HepG2 (cell line): ENCODE results near the gene HABP2. TPM values are rescaled to one million over a fixed set of nuclear protein-coding genes. Genes with fewer than 3 reads are reported as not detected.

Experiments used
- ATAC-seq: fragments of 200-7000 bp; cut with Tn5 transposase; 3 replicates; pipeline ENCODE4 v1.9.1; 2020; ENCODE audit warnings: mild to moderate bottlenecking, moderate library complexity
- BruUV-seq: library from RNA; stranded (reverse); fragments of 400-500 nt; replicated peaks from 2 replicates; lab custom pipeline; 2021; lab: Mats Ljungman, UMichigan
- CTCF ChIA-PET: fragments of 300-600 bp; formaldehyde crosslinking; extraction: SDS; loops from one replicate; lab custom pipeline; 2021; ENCODE audit warnings: low total read pairs, inconsistent platforms, low intra/inter-chr PET ratio; lab: Yijun Ruan, JAX
- POLR2A ChIA-PET: fragments of 350-600 bp; sonication (Branson Sonifier 250); formaldehyde crosslinking; loops from one replicate; lab custom pipeline; 2020; ENCODE audit warnings: antibody characterized with exemption, inconsistent platforms; lab: Yijun Ruan, JAX
- DNase-seq: peaks from one replicate; pipeline ENCODE4 v3.0.0-alpha.2; 2015; ENCODE audit warnings: low spot score
- FAIRE-seq: peaks from 3 replicates; lab custom pipeline; 2011; peaks lifted over from hg19 to GRCh38; lab: Jason Lieb, UNC
- H2AFZ ChIP-seq: one replicate; pipeline ENCODE4 v1.6.1; 2011; ENCODE audit warnings: low read length, inconsistent platforms
- H3K27ac ChIP-seq: fragments of 300-600 bp; 3 replicates; pipeline ENCODE4 v1.8.0; 2011; ENCODE audit warnings: mixed run types, mild to moderate bottlenecking, mixed read lengths, low read length, inconsistent platforms; ENCODE audit not compliant: insufficient read depth; ENCODE audit errors: extremely low read length
- H3K27me3 ChIP-seq, 2 experiments: fragments of 200-600 bp in 1 of 2; 2 replicates in 1 of 2; 3 replicates in 1 of 2; pipeline versions ENCODE4 v1.6.0 to v1.8.0; 2011; ENCODE audit warnings: low read length in 2 of 2, mild to moderate bottlenecking in 2 of 2, moderate library complexity in 2 of 2, inconsistent platforms in 1 of 2; ENCODE audit not compliant: insufficient read depth in 2 of 2, control insufficient read depth in 1 of 2
- H3K36me3 ChIP-seq, 2 experiments: fragments of 200-600 bp in 1 of 2; replicated peaks in 1 of 2; 2 replicates in 1 of 2; 3 replicates in 1 of 2; pipeline versions ENCODE4 v1.5.1 to v1.8.0; 2011; ENCODE audit warnings: low read length in 2 of 2, inconsistent platforms in 1 of 2; ENCODE audit not compliant: insufficient read depth in 2 of 2, control insufficient read depth in 1 of 2
- H3K4me1 ChIP-seq: 2 replicates; pipeline ENCODE4 v1.5.1; 2012; ENCODE audit warnings: low read length, inconsistent platforms; ENCODE audit not compliant: insufficient read depth
- H3K4me2 ChIP-seq: 2 replicates; pipeline ENCODE4 v1.6.0; 2011; ENCODE audit warnings: low read depth, low read length, inconsistent platforms
- H3K4me3 ChIP-seq, 3 experiments: fragments of 200-600 bp in 1 of 3; sonication (generic), shearing (Covaris generic) in 1 of 3; replicated peaks in 1 of 3; 2 replicates each; pipeline ENCODE4 v1.5.1; 2011 to 2016; ENCODE audit warnings: low read length in 3 of 3, inconsistent platforms in 2 of 3, low read depth in 2 of 3, mild to moderate bottlenecking in 2 of 3, control low read depth in 1 of 3, mixed read lengths in 1 of 3; ENCODE audit not compliant: insufficient read depth in 1 of 3
- H3K79me2 ChIP-seq: one replicate; pipeline ENCODE4 v1.6.1; 2011; ENCODE audit warnings: low read length, inconsistent platforms; ENCODE audit not compliant: insufficient read depth
- H3K9ac ChIP-seq: 2 replicates; pipeline ENCODE4 v1.6.0; 2011; ENCODE audit warnings: mild to moderate bottlenecking, low read depth, low read length, inconsistent platforms; ENCODE audit not compliant: insufficient read depth
- H3K9me3 ChIP-seq: 2 replicates; pipeline ENCODE4 v1.5.1; 2012; ENCODE audit warnings: mild to moderate bottlenecking, low read length
- H4K20me1 ChIP-seq: 2 replicates; pipeline ENCODE4 v1.6.0; 2011; ENCODE audit warnings: inconsistent platforms, mild to moderate bottlenecking, low read length, moderate library complexity; ENCODE audit not compliant: insufficient read depth
- CTCF ChIP-seq: sonication (generic); formaldehyde crosslinking; IDR thresholded peaks from 2 replicates; pipeline ENCODE4 v1.5.0; 2020; ENCODE audit warnings: mild to moderate bottlenecking, missing genetic modification reagents, moderate library complexity
- FOXK1 ChIP-seq: sonication (generic); formaldehyde crosslinking; IDR thresholded peaks from 2 replicates; pipeline ENCODE4 v1.4.0; 2020; ENCODE audit warnings: low read depth, missing genetic modification reagents, borderline replicate concordance
- IKZF4 ChIP-seq: sonication (generic); formaldehyde crosslinking; IDR thresholded peaks from 2 replicates; pipeline ENCODE4 v1.5.1; 2020; ENCODE audit warnings: borderline replicate concordance, mild to moderate bottlenecking, low read depth, missing genetic modification reagents; ENCODE audit errors: not compliant biosample characterization
- SPEN ChIP-seq: sonication (generic); formaldehyde crosslinking; IDR thresholded peaks from 2 replicates; pipeline ENCODE4 v1.5.1; 2020; ENCODE audit warnings: low read depth, mild to moderate bottlenecking, missing genetic modification reagents
- STAG1 ChIP-seq: sonication (generic); formaldehyde crosslinking; IDR thresholded peaks from 2 replicates; pipeline ENCODE4 v1.4.0; 2020; ENCODE audit warnings: missing genetic modification reagents
- USF2 ChIP-seq, 2 experiments: sonication (generic) in 1 of 2; formaldehyde crosslinking in 1 of 2; IDR thresholded peaks; 2 replicates each; pipeline versions ENCODE4 v1.5.1 to v1.6.1; 2011 to 2020; ENCODE audit warnings: borderline replicate concordance in 1 of 2, low read depth in 1 of 2, low read length in 1 of 2, mild to moderate bottlenecking in 1 of 2, missing genetic modification reagents in 1 of 2, moderate library complexity in 1 of 2
- ZNF768 ChIP-seq: sonication (generic); formaldehyde crosslinking; IDR thresholded peaks from 2 replicates; pipeline ENCODE4 v1.4.0; 2020; ENCODE audit warnings: missing genetic modification reagents
- WGBS: methylation state at CpG from one replicate; pipeline ENCODE4 v1.1.6; 2017; ENCODE audit warnings: low lambda C conversion rate; 5-methylcytosine and 5-hydroxymethylcytosine counted together
- in situ Hi-C: cut with HindIII; loops from 2 replicates; pipeline ENCODE4 v1.10.0; 2017; ENCODE audit warnings: low pct_unique_long_range_greater_than_20kb; ENCODE audit not compliant: extremely low pct_ligation_motif_present
- intact Hi-C: fragments of 100-400 bp; cut with micrococcal nuclease; formaldehyde crosslinking; loops from one replicate; pipeline ENCODE4 v1.10.0; 2022; ENCODE audit not compliant: unreplicated experiment
- polyA plus RNA-seq, 8 experiments: library from polyadenylated mRNA; depleted of rRNA in 3 of 8; stranded (reverse) in 7 of 8; unstranded in 1 of 8; fragments of >200 nt; fragmentation: Illumina TruSeq in 4 of 8; extraction: Trizol in 4 of 8; gene quantifications; 2 replicates each; pipeline versions ENCODE4 v1.2.1 to v1.2.3, GENCODE V29; 2011 to 2016; ENCODE audit warnings: low read depth in 4 of 8, missing spikeins in 1 of 8, mixed read lengths in 1 of 8; ENCODE audit not compliant: insufficient read depth in 1 of 8
- total RNA-seq, 5 experiments: library from RNA; depleted of rRNA; stranded (reverse); fragments of >200 nt; fragmentation: Illumina TruSeq; extraction: Trizol; gene quantifications; 2 replicates each; pipeline ENCODE4 v1.2.3, GENCODE V29; 2016; ENCODE audit warnings: low read depth in 1 of 5

HABP2 gene
- total and polyA plus RNA-seq, 2 of the 13 experiments (the other 11 are each of a cell fraction or from before 2014, with no cell fraction given): 0.12 to 0.13 TPM

GRCh38 chr10:113523628-113524027, 29.2 kb upstream of the HABP2 start:
- H3K79me2 ChIP-seq: no peaks in the 10 kb centered on the region
- no peak for FAIRE-seq
- no peak for TF ChIP-seq SPEN (CRISPR knock-in tag)
- peak; percentile 28; the same call in 1 of the 2 replicates for TF ChIP-seq ZNF768 (CRISPR knock-in tag)
- TF ChIP-seq, all 625 proteins: peak for 1
- Histone ChIP-seq H2AFZ (no peak overlapping the region), H3K4me2 (no peak overlapping the region), H3K27ac (no peak overlapping the region), H3K9ac (no peak overlapping the region), H4K20me1 (no peaks in the 10 kb centered on the region), H3K4me1 (no peaks in the 10 kb centered on the region), H3K36me3 (no peaks in the 10 kb centered on the region), H3K9me3 (no peaks in the 10 kb centered on the region), H3K27me3 (0 out of 5 replicates have a peak, but pooled peaks cover 0 to 8% of the 10 kb centered on the region in 2 experiments), H3K4me3 (no peak overlapping the region)
- POLR2A ChIA-PET: no interaction called here
- ATAC-seq (no peak), DNase-seq (no peak)
- 0% methylated on average over 1 of the region's 1 CpG for WGBS
- CTCF ChIA-PET: no interaction called here
- intact Hi-C loops: no loop called here
- BruUV-seq: no TSS peak
- in situ Hi-C loops: no loop called here

GRCh38 chr10:113524120-113524519, 28.7 kb upstream of the HABP2 start:
- Histone ChIP-seq H3K4me3 (no peak overlapping the region), H2AFZ (no peak overlapping the region), H3K36me3 (no peaks in the 10 kb centered on the region), H3K4me1 (no peaks in the 10 kb centered on the region), H3K27ac (no peak overlapping the region), H3K79me2 (no peaks in the 10 kb centered on the region), H3K9me3 (no peaks in the 10 kb centered on the region), H3K27me3 (0 out of 5 replicates have a peak, but pooled peaks cover 0 to 8% of the 10 kb centered on the region in 2 experiments), H4K20me1 (no peaks in the 10 kb centered on the region), H3K9ac (no peak overlapping the region), H3K4me2 (no peak overlapping the region)
- POLR2A ChIA-PET: no interaction called here
- DNase-seq (peak; percentile 11), FAIRE-seq (no peak), ATAC-seq (peak; percentile 76)
- in situ Hi-C loops: no loop called here
- no TSS peak for BruUV-seq
- WGBS: 0% methylated on average over 3 of the region's 3 CpGs
- TF ChIP-seq FOXK1 (CRISPR knock-in tag) (no peak), CTCF (peak; percentile 47), STAG1 (CRISPR knock-in tag) (0 out of 2 replicates have a peak, but pooled peaks have one; percentile 17), IKZF4 (CRISPR knock-in tag) (no peak), USF2 (IDR thresholded peaks at IDR 0.05; ENCODE audit: low read depth, low read length) (0 out of 2 replicates have a peak, but pooled peaks have one; percentile 31), USF2 (CRISPR knock-in tag; IDR thresholded peaks at IDR 0.05; ENCODE audit: borderline replicate concordance) (peak; percentile 62; the same call in 1 of the 2 replicates)
- CTCF ChIA-PET: no interaction called here
- intact Hi-C loops: no loop called here
